Stimulated activated naive CD8-positive, alpha-beta T cell treated with anti-CD3 and anti-CD28 coated beads, Interleukin-15, Interleukin-2, amounts not matched to agents 100 ng/mL and 50 ng/mL, for 24 hours (primary cell): ENCODE measurements around the gene GMPR2.

Experiments used
- H3K27ac Mint-ChIP-seq: one replicate; pipeline ENCODE4 v1.8.0; 2021; ENCODE audit warnings: mild to moderate bottlenecking, mixed read lengths
- H3K27me3 Mint-ChIP-seq: one replicate; pipeline ENCODE4 v1.8.0; 2021; ENCODE audit warnings: mixed read lengths
- H3K36me3 Mint-ChIP-seq: one replicate; pipeline ENCODE4 v1.8.0; 2021; ENCODE audit warnings: low read depth, mixed read lengths
- H3K4me1 Mint-ChIP-seq: one replicate; pipeline ENCODE4 v1.8.0; 2021; ENCODE audit warnings: low read depth, mixed read lengths
- H3K4me3 Mint-ChIP-seq: one replicate; pipeline ENCODE4 v1.8.0; 2021; ENCODE audit warnings: mild to moderate bottlenecking, mixed read lengths
- H3K9me3 Mint-ChIP-seq: one replicate; pipeline ENCODE4 v1.8.0; 2021; ENCODE audit warnings: mixed read lengths

Gene GMPR2

DNA sequence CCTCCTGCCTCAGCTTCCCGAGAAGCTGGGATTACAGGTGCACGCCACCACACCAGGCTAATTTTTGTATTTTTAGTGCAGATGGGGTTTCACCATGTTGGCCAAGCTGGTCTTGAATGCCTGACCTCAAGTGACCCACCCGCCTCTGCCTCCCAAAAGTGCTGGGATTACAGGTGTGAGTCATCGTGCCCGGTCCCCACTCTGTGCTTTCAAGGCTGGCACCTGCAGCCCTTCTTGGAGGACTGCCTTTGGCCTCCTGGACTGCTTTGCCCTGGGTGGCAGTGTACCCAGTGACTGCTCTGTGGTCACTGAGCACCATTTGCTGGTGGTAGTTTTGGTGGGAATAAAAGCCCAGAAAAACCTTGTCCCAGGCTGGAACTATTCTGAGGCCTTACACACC, 54.3 kb downstream of the GMPR2 start:
- no peaks in the 10 kb centered on the region for H3K9me3 Mint-ChIP-seq
- H3K27me3 Mint-ChIP-seq: no peaks in the 10 kb centered on the region
- H3K4me3 Mint-ChIP-seq: no peak overlapping the region
- peaks cover 43% of the 10 kb centered on the region for H3K4me1 Mint-ChIP-seq
- H3K36me3 Mint-ChIP-seq: peaks cover 17% of the 10 kb centered on the region
- H3K27ac Mint-ChIP-seq: no peak overlapping the region
